HUES48 (cell line): ENCODE results near the gene KCNJ2.

Source experiments
- H3K27ac ChIP-seq: one replicate; pipeline ENCODE4 v1.7.0; 2013; ENCODE audit warnings: low read depth, low read length, inconsistent platforms
- H3K27me3 ChIP-seq: 2 replicates; pipeline ENCODE4 v1.6.1; 2013; ENCODE audit warnings: mild to moderate bottlenecking, low read length; ENCODE audit not compliant: control insufficient read depth, insufficient read depth
- H3K36me3 ChIP-seq: 2 replicates; pipeline ENCODE4 v1.6.1; 2013; ENCODE audit warnings: low read length; ENCODE audit not compliant: control insufficient read depth, insufficient read depth
- H3K4me1 ChIP-seq: 2 replicates; pipeline ENCODE4 v1.6.1; 2013; ENCODE audit warnings: mild to moderate bottlenecking, low read length; ENCODE audit not compliant: control insufficient read depth, insufficient read depth
- H3K4me3 ChIP-seq: 2 replicates; pipeline ENCODE4 v1.5.1; 2013; ENCODE audit warnings: mild to moderate bottlenecking, low read depth, low read length
- H3K9ac ChIP-seq: 2 replicates; pipeline ENCODE4 v1.6.1; 2013; ENCODE audit warnings: mild to moderate bottlenecking, low read depth, low read length, moderate library complexity
- H3K9me3 ChIP-seq: 2 replicates; pipeline ENCODE4 v1.6.1; 2013; ENCODE audit warnings: low read length; ENCODE audit not compliant: control insufficient read depth, insufficient read depth

KCNJ2 gene

GRCh38 chr17:70159980-70160379 lies 9.4 kb upstream of the KCNJ2 start:
- Histone ChIP-seq H3K27ac (no peak overlapping the region), H3K36me3 (no peaks in the 10 kb centered on the region), H3K9ac (no peak overlapping the region), H3K4me1 (no peaks in the 10 kb centered on the region), H3K9me3 (no peaks in the 10 kb centered on the region), H3K4me3 (no peak overlapping the region), H3K27me3 (no peaks in the 10 kb centered on the region)

- H3K4me1 ChIP-seq: no peaks in the 10 kb centered on the region
- H3K36me3 ChIP-seq: no peaks in the 10 kb centered on the region
- no peak overlapping the region for H3K27ac ChIP-seq
- H3K9ac ChIP-seq: no peak overlapping the region
- H3K4me3 ChIP-seq: no peak overlapping the region
- no peaks in the 10 kb centered on the region for H3K27me3 ChIP-seq
- H3K9me3 ChIP-seq: no peaks in the 10 kb centered on the region
Observed at GRCh38 chr17:70161519-70161918, 7.8 kb upstream of the KCNJ2 start.

GRCh38 chr17:70165383-70165782 lies 3.9 kb upstream of the KCNJ2 start:
- Histone ChIP-seq H3K36me3 (no peaks in the 10 kb centered on the region), H3K9me3 (no peaks in the 10 kb centered on the region), H3K27ac (no peak overlapping the region), H3K4me3 (no peak overlapping the region), H3K9ac (no peak overlapping the region), H3K4me1 (peaks cover 7% of the 10 kb centered on the region), H3K27me3 (peaks cover 26% of the 10 kb centered on the region)

- peaks cover 38% of the 10 kb centered on the region for H3K27me3 ChIP-seq
- peaks cover 13% of the 10 kb centered on the region for H3K4me1 ChIP-seq
- no peaks in the 10 kb centered on the region for H3K36me3 ChIP-seq
- no peaks in the 10 kb centered on the region for H3K9me3 ChIP-seq
- H3K9ac ChIP-seq: no peak overlapping the region
- no peak overlapping the region for H3K27ac ChIP-seq
- H3K4me3 ChIP-seq: no peak overlapping the region
Observed at GRCh38 chr17:70166615-70167014, 2.7 kb upstream of the KCNJ2 start.

- H3K27ac ChIP-seq: no peak overlapping the region
- H3K9me3 ChIP-seq: no peaks in the 10 kb centered on the region
- H3K36me3 ChIP-seq: no peaks in the 10 kb centered on the region
- H3K4me1 ChIP-seq: peaks cover 13% of the 10 kb centered on the region
- H3K4me3 ChIP-seq: peak overlapping the region; percentile 91
- H3K9ac ChIP-seq: no peak overlapping the region
- peaks cover 38% of the 10 kb centered on the region for H3K27me3 ChIP-seq
Observed at GRCh38 chr17:70168044-70168976, 1.0 kb upstream of the KCNJ2 start.

- Histone ChIP-seq H3K4me1 (peaks cover 13% of the 10 kb centered on the region), H3K27ac (no peak overlapping the region), H3K36me3 (no peaks in the 10 kb centered on the region), H3K27me3 (peaks cover 38% of the 10 kb centered on the region), H3K4me3 (peak overlapping the region; percentile 91), H3K9ac (no peak overlapping the region), H3K9me3 (no peaks in the 10 kb centered on the region)
Observed at GRCh38 chr17:70169709-70170597, 621 bp downstream of the KCNJ2 start.

- Histone ChIP-seq H3K27me3 (peaks cover 38% of the 10 kb centered on the region), H3K36me3 (no peaks in the 10 kb centered on the region), H3K9me3 (no peaks in the 10 kb centered on the region), H3K9ac (no peak overlapping the region), H3K4me3 (peak overlapping the region; percentile 91; the same call in 1 of the 2 replicates), H3K27ac (no peak overlapping the region), H3K4me1 (peaks cover 13% of the 10 kb centered on the region)
Observed at GRCh38 chr17:70171159-70171558, 1.8 kb downstream of the KCNJ2 start.

- H3K27ac ChIP-seq: no peak overlapping the region
- no peak overlapping the region for H3K4me3 ChIP-seq
- H3K9me3 ChIP-seq: no peaks in the 10 kb centered on the region
- no peaks in the 10 kb centered on the region for H3K36me3 ChIP-seq
- no peak overlapping the region for H3K9ac ChIP-seq
- peaks cover 35% of the 10 kb centered on the region for H3K27me3 ChIP-seq
- H3K4me1 ChIP-seq: peaks cover 10% of the 10 kb centered on the region
Observed at GRCh38 chr17:70172449-70172848, 3.1 kb downstream of the KCNJ2 start.

GRCh38 chr17:70172923-70173322 lies 3.6 kb downstream of the KCNJ2 start:
- no peaks in the 10 kb centered on the region for H3K9me3 ChIP-seq
- H3K4me1 ChIP-seq: peaks cover 10% of the 10 kb centered on the region
- H3K4me3 ChIP-seq: no peak overlapping the region
- H3K36me3 ChIP-seq: no peaks in the 10 kb centered on the region
- no peak overlapping the region for H3K27ac ChIP-seq
- peaks cover 30% of the 10 kb centered on the region for H3K27me3 ChIP-seq
- H3K9ac ChIP-seq: no peak overlapping the region

GRCh38 chr17:70173681-70174080 lies 4.3 kb downstream of the KCNJ2 start:
- peaks cover 22% of the 10 kb centered on the region for H3K27me3 ChIP-seq
- no peak overlapping the region for H3K9ac ChIP-seq
- H3K4me1 ChIP-seq: peaks cover 13% of the 10 kb centered on the region

GRCh38 chr17:70181376-70181775 lies 12.0 kb downstream of the KCNJ2 start:
- no peaks in the 10 kb centered on the region for H3K36me3 ChIP-seq
- H3K4me1 ChIP-seq: peaks cover 4% of the 10 kb centered on the region; the same call in 1 of the 2 replicates
- no peak overlapping the region for H3K9ac ChIP-seq
- H3K9me3 ChIP-seq: no peaks in the 10 kb centered on the region
- H3K27ac ChIP-seq: no peak overlapping the region
- no peaks in the 10 kb centered on the region for H3K27me3 ChIP-seq
- no peak overlapping the region for H3K4me3 ChIP-seq

More at GRCh38 chr17:70173681-70174080, 4.3 kb downstream of the KCNJ2 start:
- H3K4me3 ChIP-seq: no peak overlapping the region
- H3K36me3 ChIP-seq: no peaks in the 10 kb centered on the region
- H3K9me3 ChIP-seq: no peaks in the 10 kb centered on the region
- no peak overlapping the region for H3K27ac ChIP-seq
